HG03520 (cell line): Measurements from ENCODE around the gene INHBA.
A peak's percentile ranks its signal among the peaks of the same experiment; 100 is the strongest.

Experiments
- ATAC-seq: cut with Tn5 transposase; IDR thresholded peaks from one replicate; pipeline ENCODE4 v1.9.1; 2021; ENCODE audit warnings: mild to moderate bottlenecking, moderate library complexity; ENCODE audit not compliant: unreplicated experiment

INHBA gene

GRCh38 chr7:41711283-41712064 is 8.6 kb upstream of the INHBA start:
- no peak for ATAC-seq

- no peak for ATAC-seq
These were observed 7.9 kb upstream of the INHBA start for GRCh38 chr7:41710838-41711237.

DNA sequence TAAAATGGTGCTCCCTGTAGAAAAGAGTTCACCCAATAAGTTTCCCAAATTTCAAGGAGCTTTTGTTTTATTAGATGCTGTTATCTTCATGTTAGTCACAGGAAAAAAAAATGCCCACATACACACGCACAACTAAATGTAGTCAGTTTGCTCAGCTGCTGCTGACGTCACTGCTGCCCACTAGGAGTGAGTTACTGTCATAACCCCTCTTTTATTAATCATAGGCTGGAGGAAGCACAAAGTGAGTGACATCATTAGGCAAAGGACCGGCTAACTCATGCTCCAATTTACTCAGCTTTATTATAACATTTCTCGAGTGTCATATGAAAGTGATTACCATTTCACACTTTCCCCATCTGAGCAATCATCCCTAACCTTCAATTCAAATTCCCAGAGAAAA is 6.7 kb upstream of the INHBA start:
- ATAC-seq: no peak

GRCh38 chr7:41708581-41709358 is 5.9 kb upstream of the INHBA start:
- no peak for ATAC-seq

GRCh38 chr7:41706228-41706930 is 3.5 kb upstream of the INHBA start:
- ATAC-seq: no peak

DNA sequence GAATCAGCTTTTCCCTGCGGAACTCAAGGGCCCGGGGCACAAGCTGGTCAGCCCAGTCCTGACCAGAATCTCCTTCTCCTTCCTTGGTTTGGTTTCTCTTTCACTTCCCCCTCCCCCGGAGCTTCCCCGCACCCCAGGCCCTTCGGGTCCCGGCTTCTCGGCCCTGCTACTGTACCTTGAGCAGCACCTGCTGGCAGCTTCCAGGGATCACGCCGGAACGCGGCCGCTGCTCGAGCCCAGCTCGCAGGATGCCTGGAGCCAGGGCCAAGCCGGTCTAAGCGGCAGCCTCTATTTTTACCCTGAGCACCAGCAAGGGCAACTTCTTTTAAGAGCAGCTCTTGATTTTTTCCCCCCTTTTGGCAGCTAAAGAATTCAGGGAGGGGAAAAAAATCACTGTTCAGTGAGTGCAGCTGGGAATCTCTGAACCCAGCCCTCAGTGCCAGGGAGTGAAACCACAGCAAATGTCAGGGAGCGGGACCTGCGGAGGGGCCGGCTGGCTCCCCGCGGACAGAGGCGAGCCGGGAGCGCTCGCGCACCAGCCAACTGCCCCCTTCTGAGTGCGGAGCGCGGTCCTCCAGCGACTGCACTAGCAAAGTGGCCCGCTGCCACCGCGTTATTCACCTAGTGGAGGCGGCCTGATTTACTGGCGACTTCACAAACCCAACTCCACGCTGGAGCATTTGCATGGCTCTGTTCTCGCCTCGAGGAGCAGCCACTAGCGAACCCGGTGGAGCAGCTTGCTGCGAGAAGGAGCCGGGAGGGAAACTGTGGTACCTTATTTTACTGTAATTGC is 2.4 kb upstream of the INHBA start:
- peak; percentile 93 for ATAC-seq

- ATAC-seq: no peak
These were observed 1.6 kb downstream of the INHBA start for GRCh38 chr7:41701068-41701941.

DNA sequence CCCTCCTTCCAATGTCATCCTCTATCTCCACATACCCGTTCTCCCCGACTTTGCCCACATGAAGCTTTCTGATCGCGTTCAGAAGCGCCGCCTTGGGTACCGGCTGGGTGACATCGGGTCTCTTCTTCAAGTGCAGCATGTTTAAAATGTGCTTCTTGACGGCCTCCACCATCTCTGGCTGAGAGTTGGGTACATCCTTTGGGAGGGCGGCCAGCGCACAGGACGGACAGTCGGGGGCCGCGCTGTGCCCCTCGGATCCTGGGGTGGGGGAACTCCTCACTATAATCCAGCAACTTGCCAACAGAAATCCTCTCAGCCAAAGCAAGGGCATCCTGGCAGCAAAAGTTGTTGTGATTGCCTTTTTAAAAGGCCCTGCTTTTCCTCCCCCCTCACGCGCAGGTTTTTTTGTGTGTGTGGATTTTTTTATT is 2.8 kb downstream of the INHBA start:
- ATAC-seq: no peak

- ATAC-seq: no peak
These were observed 3.4 kb downstream of the INHBA start for GRCh38 chr7:41699516-41699915.

DNA sequence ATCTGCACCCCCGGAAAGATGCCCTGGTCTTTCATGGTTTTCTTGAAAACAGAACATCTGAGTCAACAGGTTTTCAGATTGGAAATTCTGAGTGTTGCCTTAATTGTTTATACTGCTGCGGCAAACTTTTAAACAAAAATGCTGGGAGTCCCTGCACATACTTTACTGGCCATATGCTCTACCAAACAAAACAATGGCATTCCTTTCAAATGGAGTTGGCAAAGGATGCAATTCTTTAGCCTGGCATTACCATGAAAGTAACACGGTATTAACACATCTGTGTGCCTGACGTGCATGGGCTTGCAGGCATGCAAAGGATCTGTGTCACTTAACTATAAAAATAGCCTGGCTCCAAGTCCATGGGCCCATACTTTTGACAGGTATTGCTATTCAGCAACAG is 4.2 kb downstream of the INHBA start:
- ATAC-seq: no peak

GRCh38 chr7:41698114-41698513 is 4.8 kb downstream of the INHBA start:
- ATAC-seq: no peak

DNA sequence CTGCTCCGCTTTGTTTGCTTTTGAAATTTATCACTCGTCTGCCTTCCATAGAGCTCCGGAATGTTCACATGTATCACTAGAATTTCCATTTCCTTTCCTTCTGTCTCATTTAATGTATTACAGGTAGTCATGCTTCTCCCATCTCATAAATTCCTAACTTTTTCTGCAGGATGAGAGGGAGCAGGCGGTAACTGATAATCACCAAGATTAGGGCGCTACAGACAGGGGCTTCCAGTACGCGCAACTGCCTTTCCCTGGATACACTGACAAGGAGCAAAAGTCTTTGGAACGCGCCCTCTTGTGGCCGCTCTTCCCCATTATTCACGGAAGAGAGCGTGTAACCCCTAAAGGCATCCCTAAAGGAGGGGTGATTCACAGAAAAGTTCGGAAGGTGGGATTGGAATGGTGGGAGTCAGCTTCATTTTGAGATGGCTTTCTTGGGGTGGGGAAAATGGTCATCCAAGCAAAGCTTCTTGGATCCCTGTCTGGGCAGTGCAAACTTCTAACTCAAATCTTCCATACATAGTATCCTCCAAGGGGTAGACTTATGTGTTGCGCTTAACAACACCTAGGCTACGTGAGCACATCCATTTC is 6.5 kb downstream of the INHBA start:
- no peak for ATAC-seq

GRCh38 chr7:41695661-41696322 is 7.1 kb downstream of the INHBA start:
- ATAC-seq: no peak

- no peak for ATAC-seq
These were observed 8.4 kb downstream of the INHBA start for GRCh38 chr7:41694495-41694894.

DNA sequence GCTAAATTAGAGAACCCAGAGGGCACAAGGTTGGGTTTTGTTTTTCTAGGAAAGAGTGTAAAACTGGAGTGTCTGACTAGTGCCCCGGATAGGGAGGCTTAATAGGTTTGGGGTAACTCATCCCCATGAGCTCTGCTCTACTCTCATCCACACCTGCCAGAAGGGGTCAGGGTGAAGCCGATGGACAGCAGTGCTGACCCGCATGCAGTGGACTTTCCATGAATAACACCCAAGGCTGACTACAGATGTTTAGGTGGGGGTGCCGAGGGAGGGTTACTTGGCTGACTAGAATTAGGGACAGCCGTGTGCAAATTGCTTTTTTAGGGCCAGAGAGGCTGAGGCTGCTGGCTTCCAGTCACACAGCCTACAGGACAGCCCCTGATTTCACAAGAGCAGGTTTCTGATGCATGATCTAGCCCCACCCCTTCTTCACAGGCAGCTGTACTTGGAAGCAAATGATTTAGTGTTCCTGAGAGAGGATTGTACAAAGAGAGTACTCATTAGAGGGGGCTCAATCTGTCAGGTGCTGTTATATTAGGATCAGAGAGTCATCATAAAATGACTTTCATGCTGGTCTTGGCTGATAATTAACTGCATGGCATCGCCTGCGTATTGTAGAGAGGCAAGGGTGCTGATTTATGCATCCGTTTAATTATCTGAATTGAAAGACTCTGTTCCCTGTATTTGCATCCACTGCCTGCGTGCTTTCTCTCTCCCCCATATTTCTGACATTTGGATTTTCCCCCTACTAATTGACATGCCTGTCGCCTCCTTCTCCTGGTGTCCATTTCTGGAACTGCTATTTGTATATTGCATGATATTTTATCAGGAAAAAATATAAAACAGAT is 9.5 kb downstream of the INHBA start:
- ATAC-seq: no peak

DNA sequence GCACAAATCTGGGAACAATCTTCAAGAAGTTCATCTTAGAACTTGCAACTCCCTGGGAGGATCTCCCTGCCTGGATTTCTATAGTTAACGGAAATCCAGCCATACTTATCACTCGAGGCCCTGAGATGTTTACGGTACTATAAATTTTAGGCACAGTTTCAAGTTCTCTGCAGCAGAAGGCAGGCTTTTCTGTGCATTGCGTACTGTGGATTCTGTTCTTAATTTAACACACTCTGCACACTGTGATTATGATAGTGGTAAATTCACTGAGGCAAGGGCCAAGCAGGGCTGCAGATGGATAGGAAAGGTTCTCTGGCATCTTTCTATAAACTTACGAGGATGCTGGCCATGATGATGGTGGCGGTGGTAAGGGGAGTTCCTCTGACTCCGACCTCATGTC is 10.6 kb downstream of the INHBA start:
- no peak for ATAC-seq

- no peak for ATAC-seq
These were observed 11.4 kb downstream of the INHBA start for GRCh38 chr7:41691286-41692190.
